ENCODE results near the gene DAPL1.
"Not testable (repeated sequence)": the region's sequence is repeated elsewhere in the genome, so short reads cannot be mapped to it uniquely, and the experiment has no call there.

Gene DAPL1

DNA sequence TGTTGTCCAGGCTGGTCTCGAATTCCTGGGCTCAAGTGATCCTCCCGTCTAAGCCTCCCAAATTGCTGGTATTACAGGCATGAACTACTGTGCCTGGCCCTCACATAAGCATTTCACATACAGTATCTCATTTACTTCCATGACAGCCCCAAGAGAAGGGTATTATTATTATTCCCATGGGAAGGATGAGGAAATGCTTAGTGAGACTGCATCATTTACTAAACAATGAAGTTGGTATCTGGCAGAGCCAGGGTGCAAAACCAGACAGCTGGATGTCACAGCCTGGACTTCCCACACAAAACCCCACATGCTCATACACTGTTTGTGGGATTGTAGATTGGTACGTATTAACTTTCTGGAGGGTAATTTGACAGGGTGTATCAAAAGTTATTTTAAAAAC is 29.9 kb downstream of the DAPL1 start:
- DNase-seq: no peak

DNA sequence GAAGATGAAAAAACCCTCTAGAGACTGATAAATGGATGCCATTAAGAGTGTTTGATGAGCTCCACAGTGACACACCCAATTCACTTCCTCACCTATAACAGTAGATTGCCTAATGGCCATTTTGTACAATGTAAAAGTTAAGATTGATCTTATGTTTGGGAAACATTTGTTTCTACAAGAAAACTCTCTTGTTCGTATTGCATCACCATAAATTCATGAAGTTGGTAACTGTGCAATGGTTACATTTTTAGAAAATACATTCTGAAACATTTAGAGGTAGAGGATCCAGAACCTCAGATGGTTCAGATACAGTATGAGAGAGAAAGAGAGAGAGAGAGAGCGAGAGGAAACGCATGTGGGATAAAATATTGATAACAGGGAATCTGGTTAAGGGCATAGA is 31.8 kb downstream of the DAPL1 start:
- no peak for DNase-seq

DNA sequence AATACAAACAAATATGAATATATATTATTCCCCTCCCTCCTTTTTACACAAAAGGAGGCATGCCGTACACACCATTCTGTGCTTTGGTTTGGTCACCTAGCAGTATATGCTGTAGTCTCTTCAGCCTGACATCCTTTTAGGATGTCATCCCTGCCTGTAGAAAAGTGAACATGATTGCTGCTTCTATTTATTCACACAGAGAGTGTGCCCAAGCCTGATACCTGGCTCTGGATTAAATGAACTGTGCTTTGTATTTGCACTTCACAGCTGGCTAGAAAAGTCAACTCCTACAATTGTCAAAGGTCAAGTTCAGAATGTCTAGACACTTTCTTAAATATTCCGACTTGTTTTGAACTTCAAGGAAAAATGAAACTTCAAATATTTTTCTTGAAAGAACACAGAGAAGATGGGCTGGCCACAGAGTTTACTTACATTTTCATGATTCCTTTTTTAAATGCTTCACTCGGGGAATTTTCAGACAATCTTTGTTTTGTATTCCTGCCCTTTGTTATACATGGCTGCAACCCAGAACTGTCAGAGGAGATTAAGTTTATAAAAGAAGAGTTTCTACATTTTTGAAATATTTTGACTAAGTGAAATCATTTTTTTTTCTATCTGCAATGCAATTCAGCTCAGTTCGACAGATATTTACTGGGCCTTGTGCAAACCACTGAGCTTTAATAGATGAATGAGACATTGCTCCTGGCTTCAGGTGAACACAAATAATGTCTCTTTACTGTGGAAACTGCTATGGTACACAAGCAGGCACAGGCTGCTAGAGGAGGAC is 33.5 kb downstream of the DAPL1 start:
- no peak for DNase-seq

DNA sequence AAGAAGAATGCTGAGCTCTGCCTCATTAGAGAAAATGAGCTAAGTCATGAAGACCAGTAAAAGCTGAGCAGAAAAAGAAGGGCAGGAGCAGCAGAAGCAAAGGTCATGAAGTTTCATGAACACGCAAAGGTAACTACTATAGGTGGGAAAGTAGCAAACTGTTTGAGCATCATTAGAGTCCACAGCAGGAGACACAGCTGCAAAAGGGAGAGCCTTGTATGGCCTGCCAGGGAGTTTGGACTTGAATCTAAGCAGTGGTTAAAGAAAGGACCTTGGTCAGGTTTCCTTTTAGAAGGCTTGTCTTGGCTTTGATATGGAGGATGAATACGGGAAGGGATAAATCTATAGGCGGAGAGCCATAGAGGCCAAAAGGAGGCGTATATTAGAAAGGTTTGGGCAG is 34.0 kb downstream of the DAPL1 start:
- no peak for DNase-seq

DNA sequence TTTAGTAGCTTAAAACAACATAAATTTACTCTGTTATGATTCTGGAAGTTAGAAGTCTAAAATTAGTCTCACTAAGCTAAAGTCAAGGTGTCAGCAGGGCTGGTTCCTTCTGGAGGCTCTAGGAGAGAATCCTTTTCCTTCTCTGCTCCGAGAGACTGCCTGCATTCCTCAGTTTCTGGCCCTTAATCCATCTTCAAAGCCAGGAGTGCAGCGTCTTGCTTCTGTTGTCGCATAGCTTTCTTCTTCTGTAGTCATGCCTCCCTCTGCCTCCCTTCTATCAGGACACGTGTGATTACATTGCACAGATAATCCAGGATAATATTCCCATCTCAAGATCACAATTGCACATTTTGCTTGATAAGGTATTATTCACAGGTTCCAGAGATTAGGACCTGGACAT is 35.1 kb downstream of the DAPL1 start:
- no peak for DNase-seq

DNA sequence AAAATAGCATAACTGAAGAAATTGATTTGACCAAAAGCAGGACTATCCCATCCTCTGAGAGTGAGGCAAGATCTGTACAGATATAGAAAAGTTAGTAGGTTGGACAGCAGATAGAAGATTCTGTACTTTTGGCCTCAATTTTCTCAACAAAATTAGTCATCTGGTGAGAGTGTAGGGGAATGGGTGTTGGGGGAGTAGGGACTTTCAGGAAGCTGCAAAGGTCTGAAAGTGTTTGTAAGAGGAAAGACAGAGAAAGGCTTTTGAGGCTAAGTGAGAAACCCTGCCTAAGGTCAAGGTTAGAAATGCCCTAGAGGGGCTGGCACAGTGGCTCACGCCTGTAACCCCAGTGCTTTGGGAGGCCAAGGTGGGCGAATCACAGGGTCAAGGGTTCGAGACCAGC is 40.3 kb downstream of the DAPL1 start:
- DNase-seq: no peak

DNA sequence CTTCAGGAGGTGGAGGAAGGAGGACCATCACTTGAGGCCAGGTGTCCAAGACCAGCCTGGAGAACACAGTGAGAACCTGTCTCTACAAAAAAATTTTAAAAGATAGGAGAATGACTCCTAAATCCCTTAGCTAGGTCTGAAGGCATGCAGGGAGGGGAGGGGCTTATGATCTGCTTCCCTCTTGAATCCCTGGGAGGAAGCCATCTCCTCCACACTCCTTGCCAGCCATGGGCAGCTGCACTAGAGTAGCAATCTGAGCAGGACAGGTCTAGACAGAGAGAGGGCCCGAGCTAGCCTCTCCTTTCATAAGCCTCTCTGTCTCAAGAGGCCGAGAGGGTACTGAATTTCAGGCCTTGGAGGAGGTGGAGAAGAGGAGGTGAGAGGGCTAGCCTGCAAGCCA is 42.5 kb downstream of the DAPL1 start:
- no peak for DNase-seq

DNA sequence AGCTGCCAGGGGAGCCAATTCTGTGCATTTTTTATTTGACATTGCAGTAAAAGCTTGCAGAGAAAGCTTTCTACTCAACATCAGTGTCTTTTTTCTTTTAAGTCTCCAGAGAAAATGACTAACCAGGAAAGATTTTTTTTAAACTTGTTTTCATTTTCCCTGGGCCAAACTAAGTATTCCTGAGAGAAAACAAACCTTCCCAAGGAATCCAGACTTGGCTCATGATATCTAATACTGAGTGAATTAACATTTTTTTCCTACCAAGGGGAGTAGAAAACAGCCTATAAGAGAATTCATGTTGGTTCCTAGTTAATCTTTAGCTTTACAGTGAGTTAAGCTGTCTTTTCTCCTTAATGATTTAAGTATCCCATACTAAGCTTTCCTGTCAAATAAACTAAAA is 46.7 kb downstream of the DAPL1 start:
- no peak for DNase-seq

DNA sequence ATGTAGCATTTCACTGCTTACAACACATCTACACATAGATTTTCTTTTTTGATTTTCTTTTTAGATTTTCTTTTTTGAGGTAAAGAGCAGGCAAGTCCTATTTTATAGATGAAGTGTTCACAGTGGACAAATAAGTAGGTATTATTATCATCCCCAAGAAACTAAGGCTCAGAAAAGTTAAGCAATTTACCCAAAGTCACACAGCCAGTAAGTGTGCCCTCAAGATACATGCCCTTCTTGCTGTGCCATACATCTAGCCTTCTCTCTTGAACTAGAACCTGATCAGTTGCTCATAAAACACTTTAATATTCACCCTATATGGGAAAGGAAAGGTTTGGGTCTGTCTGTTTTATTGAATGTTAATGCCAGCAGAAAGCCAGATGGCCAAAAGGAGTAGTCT is 50.3 kb downstream of the DAPL1 start:
- no peak for DNase-seq

DNA sequence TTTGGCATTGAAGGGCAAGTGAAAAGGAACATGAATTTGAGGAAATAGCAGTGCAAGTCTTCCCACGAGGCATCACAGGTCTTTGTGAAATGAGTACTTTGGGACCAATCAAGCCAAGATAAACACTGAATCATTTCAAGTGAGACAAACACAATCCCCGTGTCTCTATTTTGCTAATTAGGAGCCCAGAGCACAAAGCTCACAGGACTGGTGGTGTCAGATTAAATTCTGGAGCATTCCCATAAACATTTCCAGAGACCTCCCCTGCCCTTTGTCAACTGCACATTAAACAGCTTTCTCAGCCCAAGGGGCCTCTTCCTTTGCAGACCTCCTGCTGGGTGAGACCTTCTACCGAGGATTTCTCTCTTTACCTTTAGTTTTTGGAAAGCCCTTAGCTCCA is 50.7 kb downstream of the DAPL1 start:
- DNase-seq: no peak

DNA sequence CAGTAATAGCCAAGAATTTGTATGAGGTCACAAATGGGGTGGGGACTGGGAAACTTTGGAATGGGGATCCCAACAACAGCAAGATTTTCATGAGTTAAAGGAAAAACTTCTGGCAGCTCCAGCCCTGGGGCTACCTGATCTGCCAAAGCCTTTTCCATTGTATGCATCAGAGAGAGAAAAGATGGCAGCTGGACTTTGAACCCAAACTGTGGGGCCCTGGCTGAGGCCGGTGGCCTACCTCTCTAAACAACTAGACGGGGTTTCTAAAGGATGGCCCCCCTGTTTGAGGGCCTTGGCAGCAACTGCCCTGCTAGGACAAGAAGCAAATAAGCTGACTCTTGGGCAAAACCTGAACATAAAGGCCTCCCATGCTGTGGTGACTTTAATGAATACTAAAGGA is 52.4 kb downstream of the DAPL1 start:
- not testable (repeated sequence) for DNase-seq

DNA sequence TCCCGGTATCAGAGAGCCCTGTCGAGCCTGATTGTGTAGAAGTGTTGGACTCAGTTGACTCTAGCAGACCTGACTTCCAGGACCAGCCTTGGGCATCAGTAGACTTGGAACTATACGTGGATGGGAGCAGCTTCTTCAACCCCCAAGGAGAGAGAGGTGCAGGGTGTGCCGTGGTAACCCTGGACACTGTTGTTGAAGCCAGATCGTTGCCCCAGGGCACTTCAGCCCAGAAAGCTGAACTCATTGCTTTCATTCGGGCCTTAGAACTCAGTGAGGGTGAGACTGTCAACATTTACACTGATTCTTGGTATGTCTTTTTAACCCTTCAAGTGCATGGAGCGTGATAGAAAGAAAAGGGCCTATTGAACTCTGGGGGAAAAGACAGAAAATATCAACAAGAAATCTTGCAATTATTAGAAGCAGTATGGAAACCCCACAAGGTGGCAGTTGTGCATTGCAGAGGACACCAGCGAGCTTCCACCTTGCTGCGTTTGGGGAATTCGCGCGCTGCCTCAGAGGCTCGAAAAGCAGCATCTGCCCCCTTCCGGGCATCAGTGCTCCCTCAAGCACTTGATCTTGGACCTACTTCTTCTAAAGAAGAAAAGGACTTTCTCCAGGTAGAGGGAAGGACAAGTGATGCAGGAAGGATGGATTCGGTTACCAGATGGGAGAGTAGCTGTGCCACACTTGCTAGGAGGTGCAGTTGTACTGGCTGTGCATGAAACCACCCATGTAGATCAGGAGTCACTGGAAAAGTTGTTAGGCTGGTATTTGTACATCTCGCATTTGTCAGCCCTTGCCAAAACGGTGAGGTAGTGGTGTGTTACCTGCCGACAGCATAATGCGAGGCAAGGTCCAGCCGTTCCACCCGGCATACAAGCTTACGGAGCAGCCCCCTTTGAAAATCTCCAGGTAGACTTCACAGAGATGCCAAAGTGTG is 53.2 kb downstream of the DAPL1 start:
- not testable (repeated sequence) for DNase-seq

DNA sequence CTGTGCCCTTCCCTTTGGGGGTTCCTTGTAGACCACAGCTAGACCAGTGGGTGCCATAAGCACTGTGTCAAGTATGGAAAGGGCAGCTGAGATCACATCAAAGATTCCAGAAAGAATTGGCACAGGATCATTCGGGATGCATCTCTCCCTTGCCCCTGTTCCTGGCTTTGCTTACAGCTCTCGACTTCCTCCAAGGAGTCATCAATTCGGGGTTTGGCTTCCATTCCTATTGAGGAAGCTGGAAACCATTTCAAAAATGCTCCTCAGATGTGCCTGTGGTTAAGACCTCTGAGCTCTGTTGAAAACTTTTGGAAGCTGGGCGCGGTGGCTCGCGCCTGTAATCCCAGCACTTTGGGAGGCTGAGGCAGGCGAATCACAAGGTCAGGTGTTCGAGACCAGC is 65.1 kb downstream of the DAPL1 start:
- DNase-seq: not testable (repeated sequence)

DNA sequence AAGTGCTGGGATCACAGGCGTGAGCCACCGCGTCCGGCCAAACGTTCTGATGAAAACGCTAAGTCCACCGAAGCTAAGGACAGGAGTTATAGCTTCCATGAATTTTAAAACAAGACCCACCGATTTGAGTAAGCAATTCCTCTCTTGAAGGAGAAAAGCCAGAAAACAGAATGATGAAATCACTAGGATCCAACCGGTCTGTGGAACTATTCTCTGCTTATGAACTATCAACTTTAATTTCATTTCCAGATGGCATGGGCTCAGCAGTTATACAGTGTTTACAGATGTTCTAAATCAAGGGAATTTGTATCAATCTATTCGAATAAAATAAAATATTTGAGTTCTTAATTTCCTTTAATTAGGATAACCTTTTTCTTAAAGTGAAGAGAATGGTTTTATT is 66.5 kb downstream of the DAPL1 start:
- DNase-seq: not testable (repeated sequence)

DNA sequence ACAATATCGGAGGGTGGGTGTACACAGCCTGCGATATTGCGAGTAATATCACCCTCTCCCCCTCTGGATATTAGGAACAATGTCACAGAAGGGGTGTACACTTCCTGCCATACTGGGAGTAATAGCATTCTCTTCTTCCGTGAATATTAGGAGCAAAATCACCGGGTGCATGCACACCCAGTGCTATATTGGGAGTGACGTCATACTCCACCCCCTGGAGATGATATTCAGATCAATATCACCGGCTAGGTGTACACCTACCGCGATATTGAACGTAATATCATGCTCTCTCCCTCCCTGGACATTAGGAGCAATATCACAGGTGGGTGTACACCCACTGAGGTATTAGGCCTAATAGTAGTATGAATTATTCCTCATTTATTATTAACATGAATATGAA is 70.4 kb downstream of the DAPL1 start:
- not testable (repeated sequence) for DNase-seq

Measured in KG1 (cell line).